H1 (cell line): ENCODE results near the gene FIGNL2. TPM values are rescaled to one million over a fixed set of nuclear protein-coding genes. Genes with fewer than 3 reads are reported as not detected.

Experiments
- CTCF ChIA-PET: fragments of 300-600 bp; sonication (Branson Sonifier 250); formaldehyde crosslinking; loops from one replicate; lab custom pipeline; 2021; ENCODE audit not compliant: partially characterized antibody; lab: Charles Lee
- POLR2A ChIA-PET: fragments of 300-600 bp; sonication (Branson Sonifier 250); formaldehyde crosslinking; loops from one replicate; lab custom pipeline; 2021; ENCODE audit warnings: inconsistent platforms; ENCODE audit not compliant: partially characterized antibody; lab: Charles Lee
- DNase-seq, 2 experiments: peaks; one replicate each; pipeline versions ENCODE4 v3.0.0 to v3.0.0-alpha.2; 2010 to 2022; ENCODE audit warnings: low spot score in 2 of 2, low read depth in 1 of 2, mixed read lengths in 1 of 2
- FAIRE-seq: peaks from 2 replicates; lab custom pipeline; 2011; peaks lifted over from hg19 to GRCh38; lab: Jason Lieb, UNC
- H2AFZ ChIP-seq: 2 replicates; pipeline ENCODE4 v1.8.1; 2012; ENCODE audit warnings: low read length, inconsistent platforms
- H2AK5ac ChIP-seq: 2 replicates; pipeline ENCODE4 v1.6.1; 2013; ENCODE audit warnings: low read depth, low read length
- H2BK120ac ChIP-seq: replicated peaks from 2 replicates; pipeline ENCODE3; 2013; ENCODE audit warnings: low read depth, low read length, inconsistent platforms
- H2BK12ac ChIP-seq: 2 replicates; pipeline ENCODE4 v1.6.1; 2013; ENCODE audit warnings: low read depth, low read length
- H2BK15ac ChIP-seq: 2 replicates; pipeline ENCODE4 v1.6.1; 2013; ENCODE audit warnings: low read length
- H2BK20ac ChIP-seq: 2 replicates; pipeline ENCODE4 v1.6.1; 2013; ENCODE audit warnings: low read length
- H2BK5ac ChIP-seq: 2 replicates; pipeline ENCODE4 v1.6.1; 2013; ENCODE audit warnings: low read depth, low read length
- H3K14ac ChIP-seq: 2 replicates; pipeline ENCODE4 v1.6.1; 2013; ENCODE audit warnings: inconsistent platforms; ENCODE audit not compliant: insufficient read length
- H3K18ac ChIP-seq: 2 replicates; pipeline ENCODE4 v1.6.1; 2013; ENCODE audit warnings: low read length; ENCODE audit errors: extremely low read depth
- H3K23ac ChIP-seq: 2 replicates; pipeline ENCODE4 v1.6.1; 2013; ENCODE audit warnings: inconsistent platforms; ENCODE audit not compliant: insufficient read length
- H3K23me2 ChIP-seq: 2 replicates; pipeline ENCODE4 v1.6.1; 2013; ENCODE audit warnings: low read depth, low read length
- H3K27ac ChIP-seq: 2 replicates; pipeline ENCODE4 v1.6.1; 2011; ENCODE audit warnings: low read depth, low read length, inconsistent platforms
- H3K27me3 ChIP-seq, 4 experiments: replicated peaks in 1 of 4; 1 replicate in 1 of 4; 2 replicates in 3 of 4; pipeline versions ENCODE4 v1.6.1 to v1.8.1; 2011 to 2013; ENCODE audit warnings: low read length in 3 of 4, mild to moderate bottlenecking in 3 of 4, inconsistent platforms in 2 of 4, mixed read lengths in 2 of 4, moderate library complexity in 1 of 4; ENCODE audit not compliant: control insufficient read depth in 3 of 4, insufficient read depth in 3 of 4; ENCODE audit errors: extremely low read depth in 1 of 4
- H3K36me3 ChIP-seq, 4 experiments: 2 replicates each; pipeline versions ENCODE4 v1.6.1 to v1.8.1; 2011 to 2013; ENCODE audit warnings: mild to moderate bottlenecking in 4 of 4, low read length in 3 of 4, moderate library complexity in 2 of 4, control low read depth in 1 of 4, inconsistent platforms in 1 of 4; ENCODE audit not compliant: insufficient read depth in 4 of 4, control insufficient read depth in 2 of 4
- H3K4ac ChIP-seq: replicated peaks from 2 replicates; pipeline ENCODE3; 2013; ENCODE audit warnings: low read length, low read depth, mixed read lengths, inconsistent platforms; ENCODE audit not compliant: insufficient read length
- H3K4me1 ChIP-seq, 4 experiments: replicated peaks in 1 of 4; 1 replicate in 1 of 4; 2 replicates in 3 of 4; pipeline versions ENCODE4 v1.6.1 to v1.8.1; 2011 to 2013; ENCODE audit warnings: low read length in 3 of 4, inconsistent platforms in 2 of 4, mixed read lengths in 1 of 4; ENCODE audit not compliant: insufficient read depth in 4 of 4, control insufficient read depth in 3 of 4
- H3K4me2 ChIP-seq, 2 experiments: 2 replicates each; pipeline versions ENCODE4 v1.6.1 to v1.8.1; 2011 to 2013; ENCODE audit warnings: low read depth in 2 of 2, low read length in 2 of 2, control low read depth in 1 of 2, inconsistent platforms in 1 of 2, mild to moderate bottlenecking in 1 of 2; ENCODE audit not compliant: insufficient read depth in 1 of 2
- H3K4me3 ChIP-seq, 4 experiments: fragments of 200-600, 300-600 bp in 1 of 4; sonication (generic), shearing (Covaris generic), sonication (Bioruptor Twin) in 1 of 4; 2 replicates each; pipeline versions ENCODE4 v1.5.1 to v1.8.1; 2011 to 2016; ENCODE audit warnings: low read length in 4 of 4, low read depth in 3 of 4, control low read depth in 2 of 4, inconsistent platforms in 2 of 4, mild to moderate bottlenecking in 2 of 4, mixed read lengths in 1 of 4, moderate library complexity in 1 of 4; ENCODE audit not compliant: insufficient read depth in 2 of 4; ENCODE audit errors: extremely low read depth in 1 of 4
- H3K56ac ChIP-seq: replicated peaks from 2 replicates; pipeline ENCODE3; 2013; ENCODE audit warnings: low read depth, mild to moderate bottlenecking, mixed read lengths, low read length, inconsistent platforms; ENCODE audit not compliant: insufficient read length
- H3K79me1 ChIP-seq: 2 replicates; pipeline ENCODE4 v1.6.1; 2013; ENCODE audit warnings: low read depth, low read length, control low read depth
- H3K79me2 ChIP-seq, 2 experiments: 2 replicates each; pipeline versions ENCODE4 v1.6.1 to v1.8.1; 2012 to 2013; ENCODE audit warnings: low read length in 2 of 2, mild to moderate bottlenecking in 2 of 2, inconsistent platforms in 1 of 2; ENCODE audit not compliant: insufficient read depth in 2 of 2, control insufficient read depth in 1 of 2
- H3K9ac ChIP-seq, 4 experiments: replicated peaks in 1 of 4; 1 replicate in 1 of 4; 2 replicates in 3 of 4; pipeline versions ENCODE4 v1.6.1 to v1.8.1; 2011 to 2013; ENCODE audit warnings: low read depth in 3 of 4, low read length in 3 of 4, control low read depth in 2 of 4, mild to moderate bottlenecking in 2 of 4, moderate library complexity in 2 of 4, inconsistent platforms in 1 of 4; ENCODE audit errors: extremely low read depth in 1 of 4
- H3K9me3 ChIP-seq, 2 experiments: 2 replicates each; pipeline versions ENCODE4 v1.6.1 to v1.8.1; 2012 to 2013; ENCODE audit warnings: mild to moderate bottlenecking in 2 of 2, moderate library complexity in 2 of 2, control low read depth in 1 of 2, inconsistent platforms in 1 of 2, low read depth in 1 of 2, low read length in 1 of 2, mixed read lengths in 1 of 2; ENCODE audit not compliant: insufficient read depth in 2 of 2
- H4K20me1 ChIP-seq, 2 experiments: replicated peaks in 1 of 2; 2 replicates each; pipeline versions ENCODE3 to v1.8.1; 2011 to 2013; ENCODE audit warnings: inconsistent platforms in 2 of 2, low read length in 2 of 2, mild to moderate bottlenecking in 1 of 2; ENCODE audit not compliant: insufficient read depth in 2 of 2, control insufficient read depth in 1 of 2
- H4K5ac ChIP-seq: 2 replicates; pipeline ENCODE4 v1.6.1; 2013; ENCODE audit warnings: low read length, low read depth, mixed read lengths, inconsistent platforms; ENCODE audit not compliant: insufficient read length
- H4K8ac ChIP-seq: 2 replicates; pipeline ENCODE4 v1.8.0; 2013; ENCODE audit warnings: mild to moderate bottlenecking, moderate library complexity, low read length, inconsistent platforms; ENCODE audit not compliant: insufficient read depth; ENCODE audit errors: extremely low read depth
- H4K91ac ChIP-seq: replicated peaks from 2 replicates; pipeline ENCODE3; 2013; ENCODE audit warnings: low read length, mixed read lengths, inconsistent platforms; ENCODE audit not compliant: insufficient read length
- WGBS, 2 experiments: shearing (Covaris generic) in 1 of 2; methylation state at CpG; one replicate each; pipeline versions ENCODE4 v1.1.6 to v1.1.7; 2013 to 2015; ENCODE audit warnings: low lambda C conversion rate in 2 of 2, mixed read lengths in 2 of 2, inconsistent platforms in 1 of 2, low coverage in 1 of 2, missing lambda C conversion rate in 1 of 2; ENCODE audit not compliant: insufficient replicate concordance in 2 of 2, insufficient coverage in 1 of 2, insufficient read length in 1 of 2; ENCODE audit errors: extremely low coverage in 1 of 2, missing lambda C conversion rate in 1 of 2; 5-methylcytosine and 5-hydroxymethylcytosine counted together
- polyA plus RNA-seq, 7 experiments: library from polyadenylated mRNA; depleted of rRNA in 3 of 7; stranded (reverse) in 5 of 7; unstranded in 2 of 7; fragments of >200 nt in 5 of 7; fragments of 200-250 nt in 2 of 7; gene quantifications; 1 replicate in 5 of 7; 2 replicates in 1 of 7; 4 replicates in 1 of 7; pipeline versions ENCODE4 v1.2.1 to v1.2.3, GENCODE V29; 2011 to 2013; ENCODE audit warnings: missing spikeins in 2 of 7, mixed read lengths in 2 of 7
- total RNA-seq: library from RNA; stranded (reverse); fragmentation: NEBNext Ultra II Directional; extraction: Animal tissue kit (Norgen Biotek cat#: 25700); gene quantifications from 2 replicates; pipeline ENCODE4 v1.2.1, GENCODE V29; 2021

FIGNL2 gene
- total and polyA plus RNA-seq, 2 of the 8 experiments (the other 6 are each of a cell fraction or from before 2014, with no cell fraction given): 6.5 to 7.1 TPM

DNA sequence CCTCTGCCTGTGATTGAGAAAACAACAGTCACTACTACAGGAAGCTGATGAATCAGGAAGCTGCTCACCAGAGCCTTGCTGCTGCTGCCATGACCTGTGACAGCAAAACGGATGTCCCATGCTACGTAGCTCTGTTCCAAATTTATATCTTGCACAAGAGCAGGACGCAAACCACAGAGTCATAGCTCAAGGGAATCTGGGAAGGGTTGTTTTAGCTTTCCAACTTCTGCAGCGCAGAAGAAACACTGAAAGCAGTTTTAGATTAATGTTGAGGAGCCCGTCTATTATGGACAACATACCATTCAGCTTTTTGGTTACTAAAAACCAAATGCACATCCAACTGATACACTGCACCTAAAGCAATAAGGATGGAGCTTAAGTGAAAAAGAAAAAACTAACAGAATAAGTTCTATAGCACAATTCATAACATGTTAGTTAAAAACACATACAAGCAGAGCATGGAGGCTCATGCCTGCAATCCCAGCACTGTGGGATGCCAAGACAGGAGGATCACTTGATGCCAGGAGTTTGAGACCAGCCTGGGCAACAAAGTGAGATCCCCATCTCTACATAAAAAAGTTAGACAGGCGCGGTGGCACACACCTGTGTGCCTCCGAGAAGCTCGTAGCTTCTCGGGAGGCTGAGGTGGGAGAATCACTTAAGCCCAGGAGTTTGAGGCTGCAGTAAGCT is 37.6 kb upstream of the FIGNL2 start:
- FAIRE-seq (no peak), DNase-seq (no peak)
- Histone ChIP-seq H2AFZ (peak overlapping the region; percentile 60), H2AK5ac (no peak overlapping the region), H3K27me3 (peaks cover 0 to 10% (median 6%) of the 10 kb centered on the region in 4 experiments; a peak in 3 of 7 replicates), H3K4me2 (no peak overlapping the region), H4K20me1 (no peaks in the 10 kb centered on the region), H3K36me3 (no peaks in the 10 kb centered on the region), H3K18ac (0 out of 2 replicates have a peak overlapping the region, but pooled peaks have one; percentile 25), H3K9ac (no peak overlapping the region), H4K5ac (no peak overlapping the region), H2BK12ac (no peak overlapping the region), H2BK5ac (no peak overlapping the region), H4K8ac (no peak overlapping the region; the same call in 1 of the 2 replicates), H3K14ac (no peak overlapping the region), H3K23ac (no peak overlapping the region), H3K27ac (no peak overlapping the region), H3K56ac (no peak overlapping the region), H3K4ac (no peak overlapping the region), H3K79me1 (no peaks in the 10 kb centered on the region), H3K4me1 (peaks cover 0 to 12% (median 5%) of the 10 kb centered on the region in 4 experiments; a peak in 6 of 7 replicates), H2BK15ac (0 out of 2 replicates have a peak overlapping the region, but pooled peaks have one; percentile 83), H4K91ac (no peak overlapping the region), H3K4me3 (no peak overlapping the region), H3K79me2 (no peaks in the 10 kb centered on the region), H3K23me2 (no peaks in the 10 kb centered on the region), H3K9me3 (no peaks in the 10 kb centered on the region), H2BK20ac (no peak overlapping the region), H2BK120ac (no peak overlapping the region)
- POLR2A ChIA-PET: interaction anchor here (2.1 kb wide), 1 partner anchor 22 kb away, joined by 7 read pairs; no protein-coding TSS in a partner anchor
- CTCF ChIA-PET: interaction anchor here (0.7 to 9.1 kb wide), 12 partner anchors 9 to 137 kb away, joined by 3 to 120 read pairs (median 3); a partner anchor contains a TSS
- 84% methylated on average over 10 of the region's 10 CpGs; no CpG with 5 or more reads in 1 of the 2 experiments for WGBS, 2 experiments
